Uterus (tissue), 4 donors: ENCODE results near the gene LPP. TPM values are rescaled to one million over a fixed set of nuclear protein-coding genes. Genes with fewer than 3 reads are reported as not detected.
A peak's percentile ranks its signal among the peaks of the same experiment; 100 is the strongest.

Source experiments
- DNase-seq, 2 donors: peaks; one replicate each; pipeline ENCODE4 v3.0.0-alpha.2; 2019 to 2020
- H3K27ac ChIP-seq, 2 donors: fragments of 200-600 bp; sonication (generic); 1 replicate in 1 of 2; 2 replicates in 1 of 2; pipeline ENCODE4 v1.5.1; 2016 to 2018
- H3K27me3 ChIP-seq, 2 donors: fragments of 200-600 bp; sonication (generic); one replicate each; pipeline ENCODE4 v1.5.1; 2018 to 2019; ENCODE audit warnings: control low read depth in 1 of 2
- H3K36me3 ChIP-seq, 2 donors: fragments of 200-600 bp; sonication (generic); one replicate each; pipeline ENCODE4 v1.5.1; 2019; ENCODE audit warnings: control low read depth in 1 of 2
- H3K4me1 ChIP-seq, 2 donors: fragments of 200-600 bp; sonication (generic); one replicate each; pipeline ENCODE4 v1.5.1; 2018 to 2019; ENCODE audit warnings: control low read depth in 1 of 2
- H3K4me3 ChIP-seq, 2 donors: fragments of 200-600 bp; sonication (generic); 1 replicate in 1 of 2; 2 replicates in 1 of 2; pipeline ENCODE4 v1.5.1; 2018 to 2019; ENCODE audit warnings: mild to moderate bottlenecking in 1 of 2
- H3K9me3 ChIP-seq, 2 donors: fragments of 200-600 bp; sonication (generic); one replicate each; pipeline ENCODE4 v1.5.1; 2019; ENCODE audit warnings: control low read depth in 1 of 2
- CTCF ChIP-seq, 4 experiments: fragments of 200-600 bp in 2 of 4; fragments of 450-650 bp in 2 of 4; sonication (generic) in 2 of 4; IDR thresholded peaks; one replicate each; pipeline ENCODE4 v1.5.1; 2016 to 2019; ENCODE audit warnings: antibody characterized with exemption in 4 of 4, mild to moderate bottlenecking in 2 of 4, moderate library complexity in 1 of 4
- POLR2A ChIP-seq, 2 donors: fragments of 450-650 bp; IDR thresholded peaks; one replicate each; pipeline ENCODE4 v1.6.1; 2016; ENCODE audit warnings: antibody characterized with exemption in 2 of 2, mild to moderate bottlenecking in 1 of 2, moderate library complexity in 1 of 2
- intact Hi-C: fragments of 100-400 bp; cut with DNase I; formaldehyde crosslinking; loops from one replicate; pipeline ENCODE4 v1.15.1; 2023; ENCODE audit warnings: low total_unique reads
- total RNA-seq, 4 donors: library from RNA; depleted of rRNA in 3 of 4; stranded (reverse); fragments of >200 nt in 3 of 4; gene quantifications; one replicate each; pipeline versions ENCODE4 v1.1.0 to v1.2.4, GENCODE V29; 2014 to 2023
- donor health status: DM: yes; HTN: yes; CAD: no.

Gene LPP
- total RNA-seq, 4 donors from 2014 or later: 180 to 1,374 (median 712) TPM

- intact Hi-C loops: no loop called here
- peak overlapping the region; percentile 34 to 39 for H3K27ac ChIP-seq
These were observed 773.0 kb downstream of the LPP start for GRCh38 chr3:188926741-188927511.

GRCh38 chr3:188927971-188928370, 774.0 kb downstream of the LPP start:
- no peak overlapping the region for H3K4me3 ChIP-seq
- intact Hi-C loops: no loop called here
- DNase-seq: no peak
- no peaks in the 10 kb centered on the region for H3K4me1 ChIP-seq
- H3K36me3 ChIP-seq: no peaks in the 10 kb centered on the region
- no peaks in the 10 kb centered on the region for H3K9me3 ChIP-seq
- H3K27ac ChIP-seq: peak overlapping the region in 1 of 2 donors; percentile 11
- no peaks in the 10 kb centered on the region for H3K27me3 ChIP-seq
- TF ChIP-seq CTCF (IDR thresholded peaks at IDR 0.05): no peak
- no peak for TF ChIP-seq POLR2A (IDR thresholded peaks at IDR 0.05)

More at GRCh38 chr3:188926741-188927511, 773.0 kb downstream of the LPP start:
- no peaks in the 10 kb centered on the region for H3K9me3 ChIP-seq
- no peak for DNase-seq
- no peaks in the 10 kb centered on the region for H3K36me3 ChIP-seq
- no peaks in the 10 kb centered on the region for H3K4me1 ChIP-seq
- H3K4me3 ChIP-seq: no peak overlapping the region
- H3K27me3 ChIP-seq: no peaks in the 10 kb centered on the region
- no peak for TF ChIP-seq POLR2A (IDR thresholded peaks at IDR 0.05)
- TF ChIP-seq CTCF (IDR thresholded peaks at IDR 0.05): no peak

DNA sequence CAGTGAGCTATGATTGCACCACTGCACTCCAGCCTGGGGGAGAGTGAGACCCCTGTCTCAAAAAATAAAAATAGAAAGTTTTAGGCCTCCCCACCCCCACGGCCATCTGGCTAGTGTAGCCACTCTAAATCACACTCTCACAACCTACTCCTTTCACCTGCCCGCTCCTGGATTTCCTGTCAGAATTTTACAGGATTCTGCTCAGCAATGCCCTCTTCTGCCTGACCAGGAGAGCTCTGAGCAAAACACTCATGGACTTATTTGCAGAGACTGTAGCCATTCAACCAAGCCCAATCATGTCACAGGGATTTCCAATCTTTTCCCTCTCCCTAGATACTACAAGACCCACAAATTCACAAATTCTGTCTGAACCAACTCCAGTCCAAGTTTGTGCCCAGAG, 775.2 kb downstream of the LPP start:
- Histone ChIP-seq H3K36me3 (no peaks in the 10 kb centered on the region), H3K27ac (no peak overlapping the region), H3K4me3 (no peak overlapping the region), H3K4me1 (no peaks in the 10 kb centered on the region), H3K27me3 (no peaks in the 10 kb centered on the region), H3K9me3 (no peaks in the 10 kb centered on the region)
- TF ChIP-seq POLR2A (IDR thresholded peaks at IDR 0.05): no peak
- TF ChIP-seq CTCF (IDR thresholded peaks at IDR 0.05): peak in 2 of 4 experiments; percentile 5 to 13
- intact Hi-C loops: no loop called here
- DNase-seq: no peak

- Histone ChIP-seq H3K4me3 (no peak overlapping the region), H3K27me3 (no peaks in the 10 kb centered on the region), H3K36me3 (no peaks in the 10 kb centered on the region), H3K9me3 (no peaks in the 10 kb centered on the region), H3K27ac (no peak overlapping the region), H3K4me1 (no peaks in the 10 kb centered on the region)
- no peak for TF ChIP-seq POLR2A (IDR thresholded peaks at IDR 0.05)
- TF ChIP-seq CTCF (IDR thresholded peaks at IDR 0.05): no peak
- intact Hi-C loops: no loop called here
- no peak for DNase-seq
These were observed 777.1 kb downstream of the LPP start for GRCh38 chr3:188931036-188931435.

DNA sequence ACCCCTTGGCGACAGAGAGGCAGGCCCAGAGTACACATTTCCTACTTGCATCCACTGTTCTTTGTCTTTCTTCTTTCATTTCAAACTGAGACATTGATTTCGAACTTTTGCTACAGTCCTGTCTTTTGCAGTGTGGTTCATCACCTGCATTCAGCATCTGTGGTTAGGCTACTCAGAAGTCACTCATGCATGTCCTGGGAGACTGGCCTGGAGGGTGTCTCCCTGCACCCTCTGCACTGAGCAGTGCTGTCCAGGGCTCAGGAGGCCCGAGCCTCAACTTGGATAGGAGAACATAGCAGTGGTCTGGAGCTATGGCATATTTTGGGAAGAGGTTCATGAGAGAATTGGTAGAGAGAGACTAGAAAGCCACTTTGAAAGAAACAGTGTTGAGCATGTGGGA, 777.6 kb downstream of the LPP start:
- intact Hi-C loops: no loop called here
- H3K4me1 ChIP-seq: no peaks in the 10 kb centered on the region
- no peak overlapping the region for H3K4me3 ChIP-seq
- DNase-seq: no peak
- no peaks in the 10 kb centered on the region for H3K36me3 ChIP-seq
- no peak overlapping the region for H3K27ac ChIP-seq
- H3K27me3 ChIP-seq: no peaks in the 10 kb centered on the region
- no peak for TF ChIP-seq CTCF (IDR thresholded peaks at IDR 0.05)
- no peak for TF ChIP-seq POLR2A (IDR thresholded peaks at IDR 0.05)
- no peaks in the 10 kb centered on the region for H3K9me3 ChIP-seq
